NCI-H1694 (cell line): ENCODE measurements around the gene PRDM12.

Source experiments
- DNase-seq: peaks from one replicate; lab custom pipeline; 2025; lab: John Stamatoyannopoulos, UW

The PRDM12 gene

GRCh38 chr9:130729145-130729544, 64.8 kb downstream of the PRDM12 start:
- no peak for DNase-seq

- DNase-seq = no peak
Observed at GRCh38 chr9:130731355-130731754, 67.0 kb downstream of the PRDM12 start.

GRCh38 chr9:130732136-130732535, 67.7 kb downstream of the PRDM12 start:
- DNase-seq = no peak
